A673 (cell line): Measurements from ENCODE around the gene PHTF2. TPM values are rescaled to one million over a fixed set of nuclear protein-coding genes. Genes with fewer than 3 reads are reported as not detected.

Experiments used
- BruUV-seq: library from RNA; stranded (reverse); fragments of 400-500 nt; replicated peaks from 2 replicates; lab custom pipeline; 2021; lab: Mats Ljungman, UMichigan
- CTCF ChIA-PET: fragments of 300-600 bp; sonication (Branson Sonifier 250); formaldehyde crosslinking; loops from one replicate; lab custom pipeline; 2022; ENCODE audit warnings: antibody characterized with exemption; lab: Charles Lee
- POLR2A ChIA-PET: fragments of 300-600 bp; sonication (Branson Sonifier 250); formaldehyde crosslinking; loops from one replicate; lab custom pipeline; 2022; ENCODE audit warnings: antibody characterized with exemption; ENCODE audit not compliant: low non-redundant PET; lab: Charles Lee
- DNase-seq: peaks from one replicate; pipeline ENCODE4 v3.0.0-alpha.2; 2015; ENCODE audit warnings: low spot score
- H3K27ac ChIP-seq: fragments of 200-600 bp; sonication (generic); 2 replicates; pipeline ENCODE4 v1.5.1; 2016; ENCODE audit warnings: mixed run types, low read depth, mild to moderate bottlenecking, mixed read lengths, antibody characterized with exemption, low read length; ENCODE audit not compliant: poor library complexity, severe bottlenecking
- H3K27me3 ChIP-seq: fragments of 200-600 bp; sonication (generic); replicated peaks from 2 replicates; pipeline ENCODE4 v1.6.1; 2017; ENCODE audit warnings: mixed run types, low read depth, mild to moderate bottlenecking, mixed read lengths, antibody characterized with exemption, low read length; ENCODE audit not compliant: insufficient read depth, poor library complexity
- H3K36me3 ChIP-seq: fragments of 200-600 bp; sonication (generic); 2 replicates; pipeline ENCODE4 v1.6.1; 2016; ENCODE audit warnings: mixed run types, mild to moderate bottlenecking, mixed read lengths, antibody characterized with exemption, low read length; ENCODE audit not compliant: insufficient read depth, poor library complexity, severe bottlenecking
- H3K4me1 ChIP-seq: fragments of 200-600 bp; sonication (generic); 2 replicates; pipeline ENCODE4 v1.6.1; 2017; ENCODE audit warnings: mixed run types, mild to moderate bottlenecking, mixed read lengths, antibody characterized with exemption, low read length; ENCODE audit not compliant: insufficient read depth, poor library complexity, severe bottlenecking
- H3K4me3 ChIP-seq: fragments of 200-600 bp; sonication (generic); 2 replicates; pipeline ENCODE4 v1.5.1; 2016; ENCODE audit warnings: low read depth, mixed run types, mild to moderate bottlenecking, mixed read lengths, low read length; ENCODE audit not compliant: poor library complexity, severe bottlenecking
- H3K9me3 ChIP-seq: fragments of 200-600 bp; sonication (generic); 2 replicates; pipeline ENCODE4 v1.6.1; 2016; ENCODE audit warnings: mixed run types, low read depth, mild to moderate bottlenecking, mixed read lengths, antibody characterized with exemption, low read length; ENCODE audit not compliant: poor library complexity, severe bottlenecking
- CTCF ChIP-seq: fragments of 300-800, 200-600 bp; sonication (generic); conservative IDR thresholded peaks from 2 replicates; pipeline ENCODE4 v1.5.1; 2017; ENCODE audit warnings: low read depth, mild to moderate bottlenecking, antibody characterized with exemption, low read length, moderate library complexity, mixed read lengths
- EZH2 ChIP-seq: fragments of 200-600 bp; sonication (generic); IDR thresholded peaks from 2 replicates; pipeline ENCODE4 v1.6.1; 2017; ENCODE audit warnings: borderline replicate concordance, low read depth, mild to moderate bottlenecking, mixed read lengths, antibody characterized with exemption, low read length; ENCODE audit not compliant: poor library complexity, severe bottlenecking
- intact Hi-C: fragments of 100-400 bp; cut with micrococcal nuclease; formaldehyde crosslinking; loops from one replicate; pipeline ENCODE4 v1.10.0; 2022; ENCODE audit not compliant: unreplicated experiment
- total RNA-seq: library from RNA; stranded (reverse); gene quantifications from 2 replicates; pipeline ENCODE4 v1.2.3, GENCODE V29; 2021

The PHTF2 gene
- total RNA-seq, 1 experiment from 2014 or later, result 36.6 TPM

- H3K27ac ChIP-seq, result no peak overlapping the region
- no peaks in the 10 kb centered on the region for H3K27me3 ChIP-seq
- CTCF ChIA-PET, result no interaction called here
- BruUV-seq, result no TSS peak
- no peaks in the 10 kb centered on the region for H3K36me3 ChIP-seq
- intact Hi-C loops, result no loop called here
- no peak for DNase-seq
- no peaks in the 10 kb centered on the region for H3K4me1 ChIP-seq
- H3K9me3 ChIP-seq, result no peaks in the 10 kb centered on the region
- TF ChIP-seq EZH2, result no peak
- POLR2A ChIA-PET, result no interaction called here
- no peak overlapping the region for H3K4me3 ChIP-seq
Measured at GRCh38 chr7:77960336-77960735, 161.8 kb downstream of the PHTF2 start.

- intact Hi-C loops, result no loop called here
- no peaks in the 10 kb centered on the region for H3K4me1 ChIP-seq
- ChIA-PET CTCF (no interaction called here), POLR2A (no interaction called here)
- H3K27ac ChIP-seq, result no peak overlapping the region
- H3K9me3 ChIP-seq, result no peaks in the 10 kb centered on the region
- H3K4me3 ChIP-seq, result no peak overlapping the region
- BruUV-seq, result no TSS peak
- H3K36me3 ChIP-seq, result no peaks in the 10 kb centered on the region
- no peak for DNase-seq
- no peaks in the 10 kb centered on the region for H3K27me3 ChIP-seq
- TF ChIP-seq CTCF, result no peak
- TF ChIP-seq EZH2, result no peak
Measured at GRCh38 chr7:77967429-77967828, 168.9 kb downstream of the PHTF2 start.

- no peak for DNase-seq
- TF ChIP-seq EZH2 (no peak), CTCF (no peak)
- Histone ChIP-seq H3K9me3 (no peaks in the 10 kb centered on the region), H3K4me1 (no peaks in the 10 kb centered on the region), H3K36me3 (no peaks in the 10 kb centered on the region), H3K4me3 (no peak overlapping the region), H3K27ac (no peak overlapping the region), H3K27me3 (no peaks in the 10 kb centered on the region)
- BruUV-seq, result no TSS peak
- POLR2A ChIA-PET, result no interaction called here
- intact Hi-C loops, result no loop called here
- CTCF ChIA-PET, result no interaction called here
Measured at GRCh38 chr7:77971726-77972125, 173.2 kb downstream of the PHTF2 start.
